ENCODE results near the gene MAGI1. TPM values are rescaled to one million over a fixed set of nuclear protein-coding genes. Genes with fewer than 3 reads are reported as not detected.

MAGI1 gene
- total RNA-seq, 3 donors from 2014 or later = 22.1 to 94.4 (median 70.5) TPM

DNA sequence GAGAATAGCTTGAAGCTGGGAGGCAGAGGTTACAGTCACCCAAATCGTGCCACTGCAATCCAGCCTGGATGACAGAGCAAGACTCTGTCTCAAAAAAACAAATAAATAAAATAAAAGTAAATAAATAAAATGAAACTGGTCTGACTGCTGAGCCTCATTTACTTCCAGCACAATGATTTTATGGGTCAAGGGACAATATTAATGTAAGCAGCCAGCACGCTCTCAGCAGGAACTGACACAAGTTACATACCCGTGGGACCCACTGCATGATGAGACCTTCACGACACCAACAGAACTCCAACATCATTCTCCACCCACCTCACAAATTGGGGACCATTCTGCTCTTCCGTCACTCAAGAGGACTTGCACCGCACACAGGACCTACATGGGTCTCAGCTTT is 230.3 kb downstream of the MAGI1 start:
- no peaks in the 10 kb centered on the region for H3K4me1 ChIP-seq
- intact Hi-C loops (cut with DNase I; ENCODE audit: low total_unique reads) = no loop called here
- no peaks in the 10 kb centered on the region for H3K27me3 ChIP-seq
- H3K36me3 ChIP-seq = no peaks in the 10 kb centered on the region
- no peak for DNase-seq (ENCODE audit: low spot score in 2 of 2)
- H3K4me3 ChIP-seq = no peak overlapping the region
- H3K9me3 ChIP-seq = no peaks in the 10 kb centered on the region
- H3K27ac ChIP-seq = no peak overlapping the region
- TF ChIP-seq POLR2AphosphoS5 (IDR thresholded peaks at IDR 0.05) = no peak
- TF ChIP-seq, protein P1, sequence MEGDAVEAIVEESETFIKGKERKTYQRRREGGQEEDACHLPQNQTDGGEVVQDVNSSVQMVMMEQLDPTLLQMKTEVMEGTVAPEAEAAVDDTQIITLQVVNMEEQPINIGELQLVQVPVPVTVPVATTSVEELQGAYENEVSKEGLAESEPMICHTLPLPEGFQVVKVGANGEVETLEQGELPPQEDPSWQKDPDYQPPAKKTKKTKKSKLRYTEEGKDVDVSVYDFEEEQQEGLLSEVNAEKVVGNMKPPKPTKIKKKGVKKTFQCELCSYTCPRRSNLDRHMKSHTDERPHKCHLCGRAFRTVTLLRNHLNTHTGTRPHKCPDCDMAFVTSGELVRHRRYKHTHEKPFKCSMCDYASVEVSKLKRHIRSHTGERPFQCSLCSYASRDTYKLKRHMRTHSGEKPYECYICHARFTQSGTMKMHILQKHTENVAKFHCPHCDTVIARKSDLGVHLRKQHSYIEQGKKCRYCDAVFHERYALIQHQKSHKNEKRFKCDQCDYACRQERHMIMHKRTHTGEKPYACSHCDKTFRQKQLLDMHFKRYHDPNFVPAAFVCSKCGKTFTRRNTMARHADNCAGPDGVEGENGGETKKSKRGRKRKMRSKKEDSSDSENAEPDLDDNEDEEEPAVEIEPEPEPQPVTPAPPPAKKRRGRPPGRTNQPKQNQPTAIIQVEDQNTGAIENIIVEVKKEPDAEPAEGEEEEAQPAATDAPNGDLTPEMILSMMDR (IDR thresholded peaks at IDR 0.05) = no peak
- TF ChIP-seq POLR2A (IDR thresholded peaks at IDR 0.05) = no peak

DNA sequence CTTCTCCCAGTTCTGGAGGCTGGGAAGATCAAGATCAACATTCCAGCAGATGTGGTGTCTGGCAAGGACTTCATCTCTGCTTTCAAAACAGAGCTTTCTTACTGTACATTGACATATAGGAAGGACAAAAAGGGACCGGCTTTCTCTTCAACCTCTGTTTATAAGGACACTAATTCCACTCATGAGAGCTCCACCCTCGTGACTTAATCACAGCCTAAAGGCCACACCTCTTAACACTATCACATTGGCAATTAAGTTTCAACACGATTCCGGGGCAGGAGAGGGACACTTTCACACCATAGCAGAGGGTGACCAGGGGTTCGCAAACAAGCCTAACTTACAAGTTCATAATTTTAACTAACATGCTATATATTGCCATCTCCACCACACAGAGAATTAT is 231.5 kb downstream of the MAGI1 start:
- Histone ChIP-seq H3K4me3 (no peak overlapping the region), H3K9me3 (no peaks in the 10 kb centered on the region), H3K27ac (no peak overlapping the region), H3K27me3 (no peaks in the 10 kb centered on the region), H3K4me1 (no peaks in the 10 kb centered on the region), H3K36me3 (no peaks in the 10 kb centered on the region)
- intact Hi-C loops (cut with DNase I; ENCODE audit: low total_unique reads) = no loop called here
- DNase-seq (ENCODE audit: low spot score in 2 of 2) = no peak
- TF ChIP-seq, protein P1 (IDR thresholded peaks at IDR 0.05) = no peak
- TF ChIP-seq POLR2AphosphoS5 (IDR thresholded peaks at IDR 0.05) (no peak), POLR2A (IDR thresholded peaks at IDR 0.05) (no peak)

- H3K4me1 ChIP-seq = no peaks in the 10 kb centered on the region
- no peak overlapping the region for H3K4me3 ChIP-seq
- no peaks in the 10 kb centered on the region for H3K9me3 ChIP-seq
- no peaks in the 10 kb centered on the region for H3K36me3 ChIP-seq
- DNase-seq (ENCODE audit: low spot score in 2 of 2) = no peak
- no peaks in the 10 kb centered on the region for H3K27me3 ChIP-seq
- no peak overlapping the region for H3K27ac ChIP-seq
- intact Hi-C loops (cut with DNase I; ENCODE audit: low total_unique reads) = no loop called here
- TF ChIP-seq, protein P1 (IDR thresholded peaks at IDR 0.05) = no peak
- no peak for TF ChIP-seq POLR2AphosphoS5 (IDR thresholded peaks at IDR 0.05)
- TF ChIP-seq POLR2A (IDR thresholded peaks at IDR 0.05) = no peak
These were observed 232.1 kb downstream of the MAGI1 start for GRCh38 chr3:65806600-65806999.

GRCh38 chr3:65796676-65797075 is 242.0 kb downstream of the MAGI1 start:
- Histone ChIP-seq H3K9me3 (no peaks in the 10 kb centered on the region), H3K4me3 (no peak overlapping the region), H3K27ac (no peak overlapping the region), H3K4me1 (no peaks in the 10 kb centered on the region), H3K36me3 (no peaks in the 10 kb centered on the region), H3K27me3 (no peaks in the 10 kb centered on the region)
- intact Hi-C loops (cut with DNase I; ENCODE audit: low total_unique reads) = no loop called here
- no peak for DNase-seq (ENCODE audit: low spot score in 2 of 2)
- TF ChIP-seq, protein P1 (IDR thresholded peaks at IDR 0.05) = no peak
- TF ChIP-seq POLR2A (IDR thresholded peaks at IDR 0.05) (no peak), POLR2AphosphoS5 (IDR thresholded peaks at IDR 0.05) (no peak)

DNA sequence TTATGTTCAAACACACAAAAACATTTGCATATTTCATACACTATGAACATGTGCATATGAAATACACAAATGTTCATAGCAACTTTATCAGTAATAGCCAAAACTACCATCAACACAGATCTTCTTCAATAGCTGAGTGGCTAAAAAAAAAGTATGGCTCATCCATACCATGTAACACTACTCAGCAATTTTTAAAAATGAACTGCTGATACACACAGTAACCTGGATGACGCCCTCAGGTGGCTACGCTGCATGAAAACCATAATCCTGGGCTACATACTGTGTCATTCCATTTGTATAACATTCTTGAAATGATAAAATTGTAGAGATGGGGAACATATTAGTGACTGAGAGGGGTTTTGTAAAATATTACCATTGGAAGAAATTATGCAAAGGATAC is 243.6 kb downstream of the MAGI1 start:
- H3K27ac ChIP-seq = no peak overlapping the region
- no peak overlapping the region for H3K4me3 ChIP-seq
- H3K27me3 ChIP-seq = no peaks in the 10 kb centered on the region
- H3K4me1 ChIP-seq = no peaks in the 10 kb centered on the region
- TF ChIP-seq POLR2AphosphoS5 (IDR thresholded peaks at IDR 0.05) (no peak), POLR2A (IDR thresholded peaks at IDR 0.05) (no peak)
- TF ChIP-seq, protein P1 (IDR thresholded peaks at IDR 0.05) = no peak
- DNase-seq (ENCODE audit: low spot score in 2 of 2) = no peak
- H3K9me3 ChIP-seq = no peaks in the 10 kb centered on the region
- intact Hi-C loops (cut with DNase I; ENCODE audit: low total_unique reads) = no loop called here
- H3K36me3 ChIP-seq = no peaks in the 10 kb centered on the region

Measured in breast epithelium (tissue), 4 donors.